DMS153 treated with DMSO at 0.1 percent for 48 hours (cell line): ENCODE data around the gene GZMB.
"Not testable (repeated sequence)": the region's sequence is repeated elsewhere in the genome, so short reads cannot be mapped to it uniquely, and the experiment has no call there.

Experiments used
- DNase-seq: peaks from one replicate; lab custom pipeline; 2025; ENCODE audit not compliant: unreplicated experiment; lab: John Stamatoyannopoulos, UW

GZMB gene

GRCh38 chr14:24634158-24634557, at the start of gene GZMB:
Gene GZMB (minus strand): TSS chr14:24634190. CDS start chr14:24634160, 30 bp downstream.
- DNase-seq = no peak

- DNase-seq = no peak
These were observed 47.1 kb upstream of the GZMB start for GRCh38 chr14:24681056-24681455.

- no peak for DNase-seq
These were observed 46.5 kb upstream of the GZMB start for GRCh38 chr14:24680516-24680915.

GRCh38 chr14:24679248-24679961, 45.4 kb upstream of the GZMB start:
- DNase-seq = no peak

- peak; percentile 88 for DNase-seq
These were observed 44.8 kb upstream of the GZMB start for GRCh38 chr14:24678801-24679247.

GRCh38 chr14:24677956-24678355, 44.0 kb upstream of the GZMB start:
- no peak for DNase-seq

- no peak for DNase-seq
These were observed 40.4 kb upstream of the GZMB start for GRCh38 chr14:24674204-24674970.

GRCh38 chr14:24673534-24674203, 39.7 kb upstream of the GZMB start:
- no peak for DNase-seq

- no peak for DNase-seq
These were observed 39.1 kb upstream of the GZMB start for GRCh38 chr14:24673059-24673458.

GRCh38 chr14:24670594-24670993, 36.6 kb upstream of the GZMB start:
- no peak for DNase-seq

GRCh38 chr14:24669651-24670050, 35.7 kb upstream of the GZMB start:
- no peak for DNase-seq

- no peak for DNase-seq
These were observed 31.5 kb upstream of the GZMB start for GRCh38 chr14:24665440-24665991.

- DNase-seq = no peak
These were observed 30.4 kb upstream of the GZMB start for GRCh38 chr14:24664366-24664765.

- DNase-seq = no peak
These were observed 28.8 kb upstream of the GZMB start for GRCh38 chr14:24662753-24663152.

GRCh38 chr14:24659916-24660570, 26.1 kb upstream of the GZMB start:
- DNase-seq = no peak

- not testable (repeated sequence) for DNase-seq
These were observed 14.4 kb upstream of the GZMB start for GRCh38 chr14:24648361-24648760.

GRCh38 chr14:24639905-24640304, 5.9 kb upstream of the GZMB start:
- no peak for DNase-seq

GRCh38 chr14:24639270-24639669, 5.3 kb upstream of the GZMB start:
- no peak for DNase-seq

GRCh38 chr14:24633353-24633752, 637 bp downstream of the GZMB start:
- no peak for DNase-seq

- no peak for DNase-seq
These were observed 1.2 kb downstream of the GZMB start for GRCh38 chr14:24632761-24633160.

GRCh38 chr14:24632336-24632735, 1.7 kb downstream of the GZMB start:
- DNase-seq = no peak
